ENCODE data around the gene KRT34.
"Not testable (repeated sequence)": the region's sequence is repeated elsewhere in the genome, so short reads cannot be mapped to it uniquely, and the experiment has no call there.

The KRT34 gene

DNA sequence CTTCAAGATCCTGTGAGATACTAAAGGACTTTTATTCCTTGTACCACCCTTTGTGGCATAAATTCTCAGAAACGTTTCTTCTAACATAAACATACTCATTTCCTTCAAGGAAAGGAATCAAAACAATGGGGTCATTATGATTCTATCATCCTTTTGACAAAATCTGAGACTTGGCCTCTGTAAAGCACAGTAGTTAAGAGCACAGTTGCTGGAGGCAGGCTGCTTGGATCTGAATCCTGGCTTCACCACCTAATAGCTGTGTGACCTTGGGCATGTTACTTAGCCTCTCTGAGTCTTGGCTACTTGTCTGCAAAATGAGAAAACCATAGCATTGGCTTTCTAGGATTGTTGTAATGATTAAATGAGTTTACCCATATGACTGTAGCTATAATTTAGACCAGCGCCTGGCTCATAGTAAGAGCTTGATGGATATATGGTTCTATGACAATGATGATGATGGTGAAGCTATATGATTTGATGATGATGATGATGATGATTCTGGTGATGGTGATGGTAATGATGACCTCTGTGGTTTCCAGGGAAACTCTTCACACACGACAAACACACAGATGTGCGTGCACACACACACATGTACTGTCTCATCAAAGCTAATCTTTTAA is 21.4 kb upstream of the KRT34 start:
- no peak for DNase-seq

DNA sequence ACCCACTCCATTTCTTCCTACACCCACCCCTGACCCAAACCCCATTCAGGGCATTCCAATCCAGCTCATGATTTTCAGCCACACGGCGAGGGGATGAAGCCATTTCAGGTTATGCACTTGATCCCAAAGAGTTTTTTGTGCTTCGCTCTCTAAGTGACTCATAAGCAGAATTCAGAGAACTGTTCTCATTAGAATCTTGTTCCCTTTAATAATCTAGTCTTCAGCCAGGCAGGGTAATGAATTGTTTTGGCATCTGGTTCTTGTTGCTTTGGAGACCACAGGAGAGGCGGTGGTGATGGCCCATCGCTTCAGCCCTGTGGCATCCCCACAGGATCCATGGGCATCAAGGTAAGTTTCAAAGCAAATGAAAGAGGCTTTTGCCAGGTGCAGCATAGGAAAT is 20.1 kb upstream of the KRT34 start:
- DNase-seq = no peak

DNA sequence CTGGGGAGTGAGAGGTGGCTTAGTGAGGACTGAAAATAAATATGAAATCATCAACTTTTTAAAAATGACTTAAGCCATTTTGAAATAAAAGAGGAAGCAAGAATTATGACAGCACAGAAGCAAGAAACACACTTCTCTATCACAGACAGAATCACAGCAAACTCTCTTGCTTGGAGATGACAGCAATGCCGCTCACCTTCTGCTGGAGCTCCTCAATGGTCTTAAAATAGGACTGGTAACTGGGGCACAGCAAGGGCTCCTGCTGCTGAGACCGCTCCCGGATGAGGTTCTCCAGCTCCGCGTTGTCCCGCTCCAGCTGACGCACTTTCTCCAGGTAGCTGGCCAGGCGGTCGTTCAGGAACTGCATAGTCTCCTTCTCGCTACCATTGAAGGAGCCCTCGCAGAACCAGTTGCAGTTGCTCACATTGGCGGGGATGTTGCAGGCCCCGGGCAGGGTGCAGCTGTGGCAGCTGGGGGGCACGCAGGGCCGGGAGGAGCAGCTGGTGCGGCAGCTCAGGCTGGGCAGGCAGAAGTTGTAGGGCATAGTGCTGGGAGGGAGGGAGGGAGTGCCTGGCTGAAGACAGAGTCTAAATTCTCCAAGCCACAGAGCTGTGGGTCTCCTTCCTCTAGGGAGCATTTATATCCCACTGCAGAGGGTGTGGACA is 15.0 kb upstream of the KRT34 start, which contains the start of gene KRT31:
Gene KRT31, minus strand, starts transcription at position 613 of the 665 bp plus-strand sequence. Its CDS starts 69 bp downstream, at position 544.
- DNase-seq = no peak

DNA sequence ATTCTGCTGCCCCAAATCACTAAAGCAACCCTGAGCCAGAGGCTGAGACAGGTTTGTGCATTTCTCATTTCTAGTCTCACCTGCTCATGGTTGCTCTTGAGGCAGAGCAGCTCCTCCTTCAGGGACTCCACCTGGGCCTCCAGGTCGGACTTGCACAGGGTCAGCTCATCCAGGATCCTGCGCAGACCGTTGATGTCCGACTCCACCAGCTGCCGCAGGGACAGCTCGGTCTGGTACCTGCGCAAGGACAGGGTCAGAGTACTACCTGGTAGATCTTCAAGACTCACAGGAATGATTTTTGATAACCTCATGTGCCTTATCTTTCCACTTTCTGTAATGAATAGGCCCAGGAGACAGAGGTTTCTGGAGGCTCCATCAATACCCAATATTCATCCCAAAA is 14.2 kb upstream of the KRT34 start:
- no peak for DNase-seq

DNA sequence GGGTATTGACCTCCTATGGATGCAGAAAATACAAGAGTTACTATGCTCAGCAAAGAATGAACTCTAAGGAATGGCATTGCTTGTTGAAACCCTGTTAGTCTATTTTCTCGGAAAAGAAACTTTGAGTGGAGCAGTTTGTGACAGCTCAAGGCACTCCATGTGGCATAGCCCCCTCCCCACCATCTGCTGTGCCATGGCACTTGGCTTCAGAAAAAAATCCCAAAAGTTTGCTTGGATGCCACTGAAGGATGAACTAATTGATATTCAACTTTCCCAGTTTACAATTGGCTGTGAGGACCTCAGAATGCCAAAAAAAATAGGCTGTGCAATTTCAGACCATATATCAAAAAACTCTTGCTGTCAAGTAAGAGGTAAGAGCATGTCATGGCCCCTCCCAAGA is 13.5 kb upstream of the KRT34 start:
- no peak for DNase-seq

DNA sequence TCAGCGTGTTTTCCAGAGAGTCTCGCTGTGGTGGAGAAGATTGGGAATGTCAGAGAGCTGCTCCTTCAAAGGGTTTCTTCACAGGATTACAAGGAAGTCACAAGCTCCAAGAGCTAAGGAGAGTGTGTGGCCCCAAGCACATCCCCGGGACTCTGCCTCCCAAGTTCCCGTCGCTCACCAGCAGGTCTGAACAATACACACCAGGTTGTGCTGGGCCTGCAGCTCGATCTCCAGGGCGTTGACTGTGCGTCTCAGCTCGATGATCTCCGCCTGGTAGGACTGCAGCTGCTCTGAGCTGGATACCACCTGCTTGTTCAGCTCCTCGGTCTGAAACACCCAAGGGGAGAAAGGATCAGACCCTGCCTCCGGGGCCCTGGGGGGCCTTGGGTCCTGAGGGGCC is 12.9 kb upstream of the KRT34 start:
- DNase-seq = not testable (repeated sequence)

DNA sequence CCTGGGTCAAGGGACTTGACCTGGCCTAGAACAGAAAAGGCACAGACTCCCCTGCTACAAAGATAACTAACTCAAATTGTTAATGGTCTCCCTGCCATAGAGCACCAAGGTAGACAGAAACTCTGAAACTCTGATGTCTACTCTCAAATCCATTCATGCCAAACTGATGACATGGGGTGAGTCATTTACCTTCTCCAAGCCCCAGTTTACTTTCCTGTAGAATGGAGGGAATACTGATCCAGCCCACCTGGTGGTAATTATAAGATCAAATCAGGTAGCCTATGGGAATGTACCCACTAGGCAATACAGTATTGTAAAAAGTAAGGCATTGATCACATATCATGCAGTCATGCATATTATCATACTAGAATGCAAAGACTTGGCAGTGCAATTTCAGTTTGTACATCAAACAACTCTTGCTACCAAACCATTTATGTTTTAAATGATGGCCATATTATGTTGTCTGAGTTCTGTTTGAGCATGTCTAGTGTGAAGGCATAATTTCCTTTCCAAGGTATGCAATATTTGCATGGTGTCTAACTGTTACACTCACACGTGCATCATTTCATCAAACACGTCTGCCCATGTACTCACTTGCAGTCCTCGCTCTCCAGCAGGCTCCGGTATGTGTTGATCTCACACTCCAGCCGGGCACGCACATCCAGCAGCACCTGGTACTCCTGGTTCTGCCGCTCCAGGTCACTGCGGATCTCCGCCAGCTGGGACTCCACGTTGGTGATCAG is 12.3 kb upstream of the KRT34 start:
- DNase-seq = no peak

DNA sequence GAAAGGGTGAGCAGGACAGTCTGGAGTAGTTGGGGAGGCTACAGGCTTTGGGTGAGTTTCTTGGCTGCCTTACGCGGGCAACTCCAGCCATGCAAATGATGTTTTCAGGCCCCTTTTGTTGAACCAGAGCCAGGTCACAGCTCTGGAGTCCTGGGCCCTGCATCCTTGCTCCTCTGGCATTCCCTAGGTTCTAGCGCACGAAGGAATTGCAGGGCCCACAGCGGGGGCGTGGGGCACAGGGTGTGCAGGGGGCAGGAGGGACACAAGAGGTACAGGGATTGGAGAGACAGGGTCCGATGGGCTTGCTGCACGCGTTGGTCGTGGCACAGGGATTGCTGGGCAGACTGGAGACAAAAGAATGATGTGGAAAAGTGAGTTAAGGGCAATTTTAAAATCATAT is 11.7 kb upstream of the KRT34 start:
- no peak for DNase-seq

DNA sequence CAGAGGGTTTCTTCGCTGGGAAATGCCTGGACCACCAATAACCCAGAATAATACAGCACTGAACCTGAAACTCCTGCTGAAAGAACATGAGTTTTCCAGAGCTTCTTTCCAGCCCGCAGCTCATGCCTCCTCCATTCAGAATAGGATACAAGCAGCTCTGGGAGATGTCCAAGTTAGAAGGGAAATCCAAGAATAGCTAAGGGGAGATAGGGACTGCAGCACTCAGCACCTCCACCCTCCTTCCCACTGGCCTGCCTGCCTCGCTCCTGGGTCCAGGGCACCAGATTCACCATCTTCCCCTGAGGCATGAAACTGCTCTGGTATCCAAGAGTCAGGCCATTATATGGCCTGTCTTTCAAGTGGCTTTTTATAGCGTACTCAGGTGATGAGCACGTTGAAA is 11.2 kb upstream of the KRT34 start:
- DNase-seq = no peak

DNA sequence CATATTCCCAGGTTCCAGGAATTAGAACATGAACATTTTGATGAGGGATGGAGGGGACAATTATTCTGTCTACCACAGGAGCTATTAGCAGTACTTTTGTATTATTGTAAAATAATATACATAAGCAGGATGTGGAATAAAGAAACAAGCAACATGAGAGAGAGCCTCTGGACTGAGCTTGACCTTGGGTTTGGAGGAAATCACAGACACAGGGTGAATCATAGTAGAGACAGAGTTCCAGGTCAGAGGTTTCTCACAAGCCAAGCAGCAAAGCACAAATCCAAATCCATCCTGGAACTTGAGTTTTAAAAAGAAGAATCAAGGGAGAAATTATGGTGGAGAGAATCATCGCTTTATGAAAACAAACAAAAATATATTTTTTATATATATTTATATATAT is 10.2 kb upstream of the KRT34 start:
- no peak for DNase-seq

DNA sequence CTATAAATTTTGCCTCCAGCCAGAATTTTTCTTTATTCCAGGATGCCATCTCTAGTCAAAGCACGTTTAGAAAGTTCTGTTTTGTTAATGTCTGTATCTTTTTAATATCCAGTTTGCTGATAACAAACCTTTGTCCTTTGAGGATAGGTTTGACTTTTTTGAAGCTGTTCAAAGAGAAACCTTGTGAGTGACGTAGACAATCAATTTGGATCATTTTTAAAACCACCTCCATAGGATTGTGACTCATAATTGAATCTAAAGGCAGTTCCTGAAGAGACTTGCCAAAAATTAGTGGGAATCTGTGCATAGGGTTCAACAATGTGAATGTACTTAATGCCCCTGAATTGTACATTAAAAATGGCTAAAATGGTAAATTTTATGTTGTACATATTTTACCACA is 9.4 kb upstream of the KRT34 start:
- no peak for DNase-seq

DNA sequence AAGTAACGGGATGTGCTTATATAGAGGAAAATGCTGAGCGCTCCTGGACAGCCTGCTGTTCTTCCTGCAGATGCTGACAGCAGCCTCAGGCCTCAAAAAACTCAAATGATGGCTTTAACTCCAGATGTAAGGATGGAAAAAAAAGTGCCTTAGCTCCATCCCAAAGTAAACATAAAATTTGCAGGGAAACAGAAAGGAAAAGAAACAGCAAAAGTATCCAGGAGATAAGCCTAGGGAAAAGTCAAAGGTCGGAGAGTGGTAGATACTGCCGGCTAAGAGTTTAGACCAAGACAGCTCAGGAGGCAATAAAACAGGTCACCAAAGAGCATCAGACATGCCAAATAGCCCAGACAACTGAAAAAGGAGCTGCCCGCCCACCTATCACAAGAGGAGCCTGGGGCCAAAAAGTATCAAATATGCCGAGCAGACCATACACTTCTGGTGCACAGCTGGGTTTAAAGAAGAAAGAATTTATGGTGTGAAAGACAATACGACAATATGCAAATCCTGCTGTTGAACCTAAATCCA is 8.4 kb upstream of the KRT34 start:
- no peak for DNase-seq

DNA sequence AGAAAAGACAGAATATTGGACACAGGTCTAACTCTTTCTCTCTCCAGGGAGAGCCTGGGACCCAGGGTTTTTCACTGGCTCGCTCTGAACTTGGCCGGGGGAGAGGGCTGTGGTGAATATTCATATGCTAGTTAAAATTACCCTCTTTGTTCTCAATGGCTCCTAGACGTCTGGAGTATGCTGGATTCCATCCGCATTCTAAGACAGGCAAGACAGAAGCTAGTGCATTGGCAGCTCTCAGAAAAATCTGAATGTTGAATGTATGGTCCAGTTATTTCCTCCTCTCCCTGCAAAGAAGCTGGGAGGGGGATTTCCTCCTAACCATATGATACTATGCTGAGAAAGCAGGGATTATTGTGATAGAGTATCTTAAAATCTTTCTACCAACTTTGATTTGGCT is 5.6 kb upstream of the KRT34 start:
- no peak for DNase-seq

DNA sequence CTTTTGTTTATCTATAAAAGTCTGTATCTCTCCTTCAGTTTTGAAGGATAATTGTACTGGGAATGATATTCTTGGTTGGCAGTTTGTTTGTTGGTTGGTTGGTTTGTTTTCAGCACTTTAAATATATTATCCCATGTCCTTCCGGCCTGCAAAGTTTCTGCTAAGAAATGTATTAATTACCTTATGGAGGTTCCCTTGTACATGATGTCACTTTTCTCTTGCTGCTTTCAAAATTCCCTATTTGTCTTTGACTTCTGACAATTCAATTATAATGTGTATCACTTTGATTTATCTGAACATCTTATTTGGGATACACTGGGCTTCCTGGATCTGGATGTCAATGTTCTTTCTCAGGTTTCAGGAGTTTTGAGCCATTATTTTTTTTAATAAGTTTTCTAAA is 4.1 kb upstream of the KRT34 start:
- no peak for DNase-seq

DNA sequence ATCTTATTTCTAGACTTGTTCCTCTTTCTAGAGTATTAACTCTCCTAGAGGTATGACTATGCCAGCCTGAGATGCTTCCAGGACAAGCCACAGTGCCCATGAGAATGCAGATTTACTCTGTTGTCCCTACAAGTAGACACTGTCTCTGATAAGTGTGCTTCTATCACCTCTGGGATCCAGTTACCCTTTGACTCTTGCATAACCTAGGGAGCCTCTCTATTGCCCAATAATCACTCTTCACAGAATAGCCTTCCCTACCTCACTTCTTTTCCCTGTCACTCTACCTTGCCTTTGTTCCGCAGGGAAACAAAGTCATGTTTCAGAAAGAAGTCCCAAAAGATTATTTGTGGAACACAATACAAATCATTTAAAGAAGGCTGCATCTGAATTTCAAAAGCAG is 1.6 kb upstream of the KRT34 start:
- no peak for DNase-seq

DNA sequence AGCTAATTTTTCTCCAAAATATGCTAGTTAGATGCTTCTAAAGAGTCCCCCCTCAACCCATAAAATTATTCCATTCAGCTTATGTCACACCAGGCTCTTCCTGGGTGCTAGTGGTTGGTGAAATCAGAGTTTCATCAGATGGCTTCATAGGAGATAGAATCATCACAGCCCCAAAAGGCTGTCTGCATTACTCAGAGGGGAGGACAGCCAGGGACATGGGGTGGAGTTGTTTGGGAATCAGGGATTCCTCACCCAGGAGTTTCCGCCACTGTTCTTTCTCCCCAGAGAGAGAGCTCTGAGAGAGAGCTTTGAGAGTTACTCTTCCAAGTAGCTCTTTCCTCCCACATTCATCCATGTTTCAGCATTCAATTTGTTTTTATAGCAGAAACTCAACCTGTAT is 288 bp upstream of the KRT34 start:
- DNase-seq = no peak

DNA sequence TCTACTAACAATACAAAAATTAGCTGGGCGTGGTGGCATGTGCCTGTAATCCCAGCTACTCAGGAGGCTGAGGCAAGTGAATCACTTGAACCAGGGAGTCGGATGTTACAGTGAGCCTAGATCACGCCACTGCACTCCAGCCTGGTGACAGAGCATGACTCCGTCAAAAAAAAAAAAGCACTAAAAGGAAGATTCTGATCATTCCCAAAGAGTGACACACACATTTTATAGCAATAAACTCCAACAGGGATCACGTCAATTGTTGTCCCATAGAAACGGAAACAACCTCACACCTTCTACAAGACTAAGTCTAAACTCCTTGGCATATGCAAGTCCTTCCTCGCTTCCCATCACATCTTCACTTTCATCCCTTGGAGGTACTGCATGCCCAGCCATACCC is 2.0 kb downstream of the KRT34 start:
- not testable (repeated sequence) for DNase-seq

DNA sequence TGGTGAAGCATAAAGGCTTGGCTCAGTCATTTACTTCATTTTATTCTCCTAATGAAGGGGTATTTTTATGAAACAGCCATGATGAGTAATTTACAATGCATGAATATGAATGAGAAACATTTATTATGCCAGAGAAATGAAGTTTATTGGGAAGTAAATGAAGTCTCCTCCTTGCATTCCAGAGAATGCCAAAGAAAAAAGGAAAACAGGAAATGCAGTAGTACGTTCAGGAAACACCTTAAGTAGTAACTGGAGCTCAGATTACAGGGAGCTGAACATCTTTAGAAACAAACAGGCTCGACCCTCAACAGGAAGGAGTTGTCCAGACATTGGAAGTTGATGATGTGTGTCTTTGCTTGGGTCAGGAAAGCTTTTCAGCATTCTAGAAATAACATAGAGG is 4.6 kb downstream of the KRT34 start:
- DNase-seq = no peak

DNA sequence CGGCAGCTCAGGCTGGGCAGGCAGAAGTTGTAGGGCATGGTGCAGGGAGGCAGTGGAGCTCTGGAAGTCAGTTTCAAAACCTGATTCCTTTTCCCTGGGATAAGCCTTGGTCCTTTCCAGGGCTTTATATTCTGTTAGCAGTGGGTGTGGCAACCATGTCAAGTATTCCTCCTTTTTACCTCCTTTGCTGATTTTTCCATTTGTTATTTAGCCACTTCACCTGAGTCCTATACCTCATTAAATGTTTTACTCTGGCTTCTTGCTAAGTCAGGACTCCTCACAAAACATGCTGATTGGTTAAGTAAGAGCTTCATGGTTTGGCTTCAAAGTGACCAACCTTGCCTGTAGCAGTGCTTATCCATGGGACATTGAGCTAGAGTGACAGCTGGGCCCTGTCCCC is 12.4 kb downstream of the KRT34 start, which contains the start of gene KRT33B:
Gene KRT33B, minus strand, starts transcription at position 101 of the 400 bp plus-strand sequence. Its CDS starts 63 bp downstream, at position 38.
- no peak for DNase-seq

DNA sequence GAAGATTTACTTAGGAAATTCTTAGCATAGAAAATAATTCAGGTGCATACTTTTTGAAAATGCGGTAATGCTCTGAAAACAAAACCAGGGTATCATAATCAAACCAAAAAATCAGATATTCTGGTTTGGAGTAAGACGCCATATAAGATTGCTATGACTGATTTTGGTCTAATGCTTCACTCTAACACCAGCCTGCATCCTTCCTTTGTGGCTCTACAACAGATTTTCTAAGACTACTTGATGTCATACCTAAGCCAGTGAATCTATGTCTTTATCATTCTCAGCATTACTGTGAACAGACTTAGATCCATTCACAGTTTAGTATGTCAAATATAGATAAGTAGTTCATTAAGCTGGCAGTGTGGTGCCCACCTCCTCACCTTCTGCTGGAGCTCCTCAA is 13.1 kb downstream of the KRT34 start:
- DNase-seq = no peak

DNA sequence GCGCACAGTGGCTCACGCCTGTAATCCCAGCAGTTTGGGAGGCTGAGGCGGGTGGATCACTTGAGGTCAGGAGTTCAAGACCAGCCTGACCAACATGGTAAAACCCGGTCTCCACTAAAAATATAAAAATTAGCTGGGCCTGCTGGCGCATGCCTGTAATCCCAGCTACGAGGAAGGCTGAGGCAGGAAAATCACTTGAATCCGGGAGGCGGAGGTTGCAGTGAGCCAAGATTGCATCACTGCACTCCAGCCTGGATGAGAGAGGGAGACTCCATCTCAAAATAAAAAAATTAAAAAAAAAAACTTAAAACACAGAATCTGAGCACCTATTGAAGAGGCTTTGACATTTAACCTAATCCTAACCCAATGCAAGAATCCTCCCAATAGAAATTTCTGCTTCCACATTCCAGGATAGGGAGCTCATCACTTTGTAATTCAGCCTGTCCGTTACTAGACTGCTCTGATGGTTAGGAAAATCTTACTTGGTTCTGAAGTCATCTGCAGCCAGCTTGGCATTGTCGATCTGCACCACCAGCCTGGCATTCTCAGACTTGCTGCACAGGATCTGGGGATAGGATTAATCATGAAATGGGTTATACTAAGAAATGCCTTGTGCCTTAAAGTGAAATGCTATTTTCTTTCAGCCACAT is 14.6 kb downstream of the KRT34 start:
- DNase-seq = no peak

DNA sequence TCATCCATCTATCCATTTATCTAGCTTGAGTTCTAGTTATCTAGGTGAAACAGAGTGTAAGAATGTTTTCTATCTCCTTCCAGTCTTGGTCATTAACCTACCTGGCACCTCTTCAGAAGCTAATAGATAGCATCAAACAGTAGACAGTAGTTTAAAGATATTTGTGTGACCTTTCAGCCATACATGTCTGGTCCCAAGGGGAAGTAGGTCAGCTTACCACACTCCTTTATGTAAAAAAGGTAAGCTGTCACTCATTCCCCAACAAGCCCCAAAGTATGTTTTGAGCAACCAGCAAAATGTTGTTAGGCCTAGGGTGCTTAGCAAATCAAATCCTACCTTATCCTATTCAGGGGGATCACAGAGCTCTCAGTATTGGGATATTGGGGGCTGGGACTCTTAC is 16.0 kb downstream of the KRT34 start:
- no peak for DNase-seq

DNA sequence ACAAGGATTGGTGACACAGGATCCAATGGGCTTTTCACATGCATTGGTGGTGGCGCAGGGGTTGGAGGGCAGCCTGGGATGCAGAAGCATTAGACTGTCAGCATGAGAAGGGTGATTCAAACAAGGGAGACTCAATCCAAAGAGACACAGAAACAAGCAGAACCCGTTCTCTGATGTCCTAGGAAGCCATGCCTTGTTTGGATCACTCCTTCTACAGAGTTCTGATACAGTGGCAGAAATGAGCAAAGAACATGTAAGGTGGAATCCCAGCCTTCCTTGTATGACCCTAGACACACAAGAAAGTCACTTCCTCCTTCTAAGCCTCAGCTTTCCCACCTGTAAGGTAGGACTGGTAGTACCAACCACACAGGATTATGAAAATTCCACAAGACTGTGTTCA is 18.2 kb downstream of the KRT34 start:
- no peak for DNase-seq

Data from activated gamma-delta T cell treated with Interleukin-2 at 50 U/mL for 16 hours (primary cell).